Measurements from ENCODE around the gene PHLDB2. TPM values are rescaled to one million over a fixed set of nuclear protein-coding genes. Genes with fewer than 3 reads are reported as not detected.
"Not testable (repeated sequence)": the region's sequence is repeated elsewhere in the genome, so short reads cannot be mapped to it uniquely, and the experiment has no call there.

Gene PHLDB2
- 66.9 and 87.3 TPM in 2 replicates for total RNA-seq

DNA sequence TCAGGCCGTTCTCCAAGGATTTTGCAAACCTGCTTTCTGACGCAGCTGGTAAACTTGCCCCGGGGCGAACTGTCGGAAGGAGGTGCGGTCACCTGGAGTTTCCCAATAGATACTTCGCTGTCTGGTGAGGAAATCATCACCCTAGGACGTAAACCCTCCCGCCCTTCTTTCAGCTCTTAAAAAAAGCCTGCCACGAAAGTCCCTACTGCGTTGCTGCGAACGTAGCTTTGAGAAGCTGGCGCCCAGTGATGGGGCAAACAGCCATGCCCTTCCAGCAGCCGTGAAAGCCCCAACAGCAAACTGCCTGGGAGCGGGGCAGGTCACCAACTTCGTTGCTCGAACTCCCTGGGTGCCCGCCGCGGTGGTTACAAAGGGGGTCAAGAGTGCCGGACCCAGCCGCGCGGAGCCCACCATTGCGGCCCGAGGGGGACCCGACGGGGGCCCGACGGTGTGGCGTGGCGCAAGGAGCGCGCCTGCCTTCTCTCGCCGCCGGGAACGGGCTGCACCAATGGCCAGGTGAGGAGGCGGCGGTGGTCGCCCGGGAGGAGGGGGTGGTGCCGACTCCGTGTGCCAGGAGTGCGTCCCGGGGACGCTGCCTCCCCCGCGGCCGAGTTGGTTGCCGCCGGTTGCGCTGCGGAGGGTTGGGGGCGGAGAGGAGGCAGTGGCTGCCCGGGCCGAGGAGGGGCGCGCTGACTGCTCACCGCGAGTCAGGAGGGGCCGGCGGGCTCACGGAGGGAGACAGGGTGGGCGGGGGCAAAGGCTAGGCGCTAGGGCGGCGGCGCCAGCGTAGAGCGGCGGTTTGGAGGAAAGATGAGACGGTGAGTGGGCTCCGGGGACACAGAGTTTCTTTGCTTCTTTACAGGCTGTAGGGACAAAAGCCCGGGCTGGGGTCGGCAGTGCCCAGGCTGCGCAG lies at the start of gene PHLDB2:
TSS of gene PHLDB2 (plus strand) at position 205 of the 913 bp plus-strand sequence. CDS start 24,813 bp downstream, outside the sequence.
- DNase-seq (ENCODE audit: low read depth, low spot score): peak; percentile 46

DNA sequence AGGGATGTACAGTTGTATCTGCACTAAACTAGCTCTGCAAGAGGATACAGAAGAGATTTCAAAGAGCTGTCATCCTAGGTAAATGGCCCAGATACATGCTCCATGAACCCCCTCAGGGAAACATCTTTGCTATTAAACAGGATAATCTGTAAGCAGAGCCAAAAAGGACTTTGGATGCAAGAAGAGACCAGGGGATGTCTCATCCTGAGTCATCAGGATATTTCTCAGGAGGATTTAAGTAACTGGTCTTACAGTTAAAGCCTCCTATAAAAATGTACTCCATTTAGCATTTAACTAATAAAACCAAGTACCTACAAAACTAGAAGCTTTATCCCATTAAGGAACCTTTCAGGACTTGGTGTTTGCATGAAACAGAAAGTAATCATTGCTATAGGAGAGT lies 48.2 kb upstream of the PHLDB2 start:
- no peak for DNase-seq (ENCODE audit: low read depth, low spot score)

DNA sequence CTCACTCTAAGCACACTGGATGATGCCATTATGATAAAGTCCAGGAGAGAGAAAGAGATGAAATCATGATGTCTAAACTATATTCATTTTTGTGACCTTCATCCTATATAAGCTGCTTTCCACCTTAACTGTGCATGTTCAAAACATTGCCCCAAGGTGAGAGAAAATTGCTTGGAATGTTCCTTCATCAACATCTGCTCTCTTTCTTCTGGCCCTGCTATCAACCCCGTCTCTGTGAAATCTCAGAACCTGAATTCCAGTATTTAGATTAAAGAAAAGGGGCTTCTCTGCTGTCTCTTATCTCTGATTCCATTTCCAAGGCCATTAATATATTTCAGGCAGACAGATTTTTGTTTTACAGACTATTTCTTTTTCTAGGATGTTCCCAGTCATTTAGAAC lies 47.3 kb upstream of the PHLDB2 start:
- no peak for DNase-seq (ENCODE audit: low read depth, low spot score)

DNA sequence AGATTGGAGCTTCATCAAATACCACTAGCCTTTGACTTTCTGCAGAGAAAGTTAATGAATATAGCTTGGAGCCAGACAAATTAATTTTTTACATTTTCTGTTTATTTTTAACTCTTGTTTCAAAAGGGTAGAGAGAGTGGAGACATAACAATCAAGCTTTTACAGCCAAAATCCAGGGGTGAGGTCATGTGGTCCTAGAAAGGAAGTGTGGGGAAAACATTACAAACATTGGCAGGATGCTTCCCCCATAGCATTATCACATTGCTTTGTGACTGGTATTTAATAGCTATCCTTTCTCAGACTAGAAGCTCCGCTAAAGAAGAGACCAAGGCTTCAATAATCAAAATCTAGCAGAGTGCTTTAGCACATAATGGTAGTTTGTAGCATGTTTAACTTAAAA lies 46.4 kb upstream of the PHLDB2 start:
- no peak for DNase-seq (ENCODE audit: low read depth, low spot score)

DNA sequence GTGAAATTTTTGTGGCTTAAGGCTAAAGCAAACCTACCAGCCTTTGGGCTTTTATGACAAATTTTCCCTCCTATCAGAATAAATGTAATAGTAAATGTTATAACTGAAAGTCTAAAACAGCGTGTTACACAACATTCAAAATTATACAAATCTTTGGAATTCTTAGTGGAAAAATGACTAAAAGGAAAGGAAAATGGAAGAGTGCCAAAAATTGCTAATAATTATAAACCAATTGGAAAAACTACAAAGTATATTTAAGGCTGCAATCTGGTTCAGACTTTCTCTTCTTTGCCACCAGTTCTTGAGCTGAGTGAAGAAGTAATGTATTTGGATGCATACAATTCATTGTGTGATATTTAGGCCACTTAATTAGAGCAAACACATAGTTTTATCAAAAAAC lies 45.6 kb upstream of the PHLDB2 start:
- no peak for DNase-seq (ENCODE audit: low read depth, low spot score)

DNA sequence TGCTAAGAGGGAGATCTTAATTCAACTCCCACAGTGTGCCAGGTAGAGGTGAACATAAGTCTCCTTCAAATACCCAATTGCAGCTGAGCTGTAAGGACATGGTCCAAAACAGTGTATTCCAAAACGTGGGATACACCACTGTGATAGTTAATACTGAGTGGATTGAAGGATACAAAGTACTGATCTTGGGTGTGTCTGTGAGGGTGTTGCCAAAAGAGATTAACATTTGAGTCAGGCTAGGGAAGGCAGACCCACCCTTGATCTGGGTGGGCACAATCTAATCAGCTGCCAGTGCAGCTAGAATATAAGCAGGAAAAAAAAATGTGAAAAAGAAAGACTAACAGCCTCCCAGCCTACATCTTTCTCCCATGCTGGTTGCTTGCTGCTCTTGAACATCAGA lies 45.1 kb upstream of the PHLDB2 start:
- no peak for DNase-seq (ENCODE audit: low read depth, low spot score)

DNA sequence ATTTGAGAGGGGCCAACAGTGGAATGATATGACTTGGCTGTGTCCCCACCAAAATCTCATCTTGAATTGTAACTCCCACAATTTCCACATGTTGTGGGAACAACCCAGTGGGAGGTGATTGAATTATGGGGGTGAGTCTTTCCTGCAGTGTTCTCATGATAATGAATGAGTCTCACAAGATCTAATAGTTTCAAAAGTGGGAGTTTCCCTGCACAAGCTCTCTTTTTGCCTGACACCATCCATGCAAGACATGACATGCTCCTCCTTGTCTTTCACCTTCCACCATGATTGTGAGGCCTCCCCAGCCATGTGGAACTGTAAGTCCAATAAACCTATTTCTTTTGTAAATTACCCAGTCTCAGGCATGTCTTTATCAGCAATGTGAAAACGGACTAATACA lies 42.3 kb upstream of the PHLDB2 start:
- DNase-seq (ENCODE audit: low read depth, low spot score): not testable (repeated sequence)

DNA sequence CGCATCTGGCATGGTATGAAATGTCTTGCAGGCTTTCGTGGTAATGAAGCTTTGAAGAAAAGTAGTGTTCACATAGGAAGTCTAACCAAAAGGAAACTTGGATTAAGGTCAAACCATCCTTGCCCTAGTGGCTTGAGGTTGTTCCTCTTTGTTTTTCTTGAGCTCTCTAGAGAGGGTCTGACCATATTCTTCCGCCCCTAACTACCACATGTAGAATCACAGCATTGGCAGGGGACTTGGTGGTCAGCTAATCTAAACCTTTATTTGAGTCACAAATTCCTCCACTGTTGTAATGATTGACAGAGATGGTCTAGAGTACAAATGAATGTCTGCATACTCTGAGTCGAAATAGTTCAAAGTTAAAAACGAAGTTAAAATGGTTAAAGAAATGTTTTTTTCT lies 39.1 kb upstream of the PHLDB2 start:
- no peak for DNase-seq (ENCODE audit: low read depth, low spot score)

DNA sequence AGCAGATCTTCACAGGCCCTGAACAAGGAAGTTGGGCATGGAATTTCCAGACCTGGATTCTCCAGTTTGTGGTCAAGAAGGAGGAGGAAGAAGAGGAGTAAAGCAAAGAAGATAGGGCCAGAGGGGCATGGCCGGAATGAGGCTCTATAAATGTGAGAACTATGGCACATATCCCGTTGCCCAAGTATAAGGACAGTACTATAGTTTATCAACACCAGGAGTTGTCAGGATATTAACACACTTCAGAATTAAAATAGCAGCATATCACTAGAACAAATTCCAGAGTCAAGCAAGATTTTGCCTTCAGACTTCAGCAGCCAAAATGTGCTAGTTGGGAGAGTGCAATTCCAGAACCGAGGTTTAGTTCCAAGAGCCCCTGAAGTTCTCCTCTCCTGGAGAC lies 38.4 kb upstream of the PHLDB2 start:
- DNase-seq (ENCODE audit: low read depth, low spot score): no peak

DNA sequence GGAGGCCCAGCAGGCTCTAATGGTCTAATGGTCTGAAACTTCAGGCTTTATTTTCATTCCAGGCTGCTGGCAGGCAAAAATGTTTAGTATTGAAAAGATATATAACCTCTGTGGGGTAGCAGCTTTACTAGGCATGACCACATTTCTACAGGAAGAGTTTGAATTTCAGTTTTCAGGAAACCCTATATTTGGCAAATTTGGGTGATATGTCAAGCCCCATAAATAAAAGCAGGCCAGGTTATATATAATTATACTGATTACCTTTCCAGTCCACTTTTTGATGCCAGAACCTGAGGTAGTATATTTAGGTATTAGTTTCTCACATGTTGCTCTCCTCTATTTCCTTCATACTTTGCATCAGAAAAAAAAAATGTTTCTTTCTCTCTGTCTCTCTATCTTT lies 37.2 kb upstream of the PHLDB2 start:
- no peak for DNase-seq (ENCODE audit: low read depth, low spot score)

DNA sequence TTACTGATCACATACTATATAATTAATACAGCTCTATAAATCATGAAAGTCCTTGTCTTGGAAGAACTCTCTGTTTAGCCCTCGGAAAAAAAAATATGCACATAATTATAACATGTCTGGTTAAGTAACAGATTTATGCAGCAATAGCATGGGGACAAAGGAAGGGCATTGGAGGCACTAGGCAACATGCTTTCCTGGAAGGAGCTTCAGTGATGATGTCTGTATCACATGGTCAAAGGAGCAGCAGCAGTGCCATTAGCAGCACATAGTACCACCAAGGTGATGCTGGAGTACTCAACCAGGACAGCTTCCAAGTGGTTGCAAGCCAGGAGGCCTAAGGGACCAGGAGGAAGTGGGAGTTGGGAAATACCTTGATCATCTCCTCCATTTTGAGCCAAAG lies 36.3 kb upstream of the PHLDB2 start:
- no peak for DNase-seq (ENCODE audit: low read depth, low spot score)

DNA sequence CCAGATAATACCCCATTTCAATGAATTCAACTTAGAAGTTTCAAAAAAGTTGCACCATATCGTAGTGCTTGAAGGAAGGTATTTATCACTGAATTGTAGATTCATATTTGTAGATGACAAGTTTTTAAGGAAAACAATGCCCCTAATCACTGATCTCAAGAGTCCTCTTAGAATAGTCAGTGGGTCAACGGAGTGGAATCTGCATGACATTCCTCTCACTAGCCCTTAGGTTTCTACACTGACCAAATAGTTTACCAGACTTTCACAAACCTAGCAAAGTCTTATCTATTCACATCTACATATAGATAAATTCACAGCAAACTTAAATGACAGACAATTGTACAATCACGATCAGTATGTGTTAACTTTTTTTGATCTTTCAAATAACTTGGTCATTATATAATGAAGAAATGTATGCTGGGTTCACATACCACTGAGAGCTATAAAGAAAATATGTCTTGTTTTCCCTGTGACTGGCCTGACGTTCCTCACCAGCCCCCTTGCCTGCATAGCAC lies 35.7 kb upstream of the PHLDB2 start:
- DNase-seq (ENCODE audit: low read depth, low spot score): no peak

DNA sequence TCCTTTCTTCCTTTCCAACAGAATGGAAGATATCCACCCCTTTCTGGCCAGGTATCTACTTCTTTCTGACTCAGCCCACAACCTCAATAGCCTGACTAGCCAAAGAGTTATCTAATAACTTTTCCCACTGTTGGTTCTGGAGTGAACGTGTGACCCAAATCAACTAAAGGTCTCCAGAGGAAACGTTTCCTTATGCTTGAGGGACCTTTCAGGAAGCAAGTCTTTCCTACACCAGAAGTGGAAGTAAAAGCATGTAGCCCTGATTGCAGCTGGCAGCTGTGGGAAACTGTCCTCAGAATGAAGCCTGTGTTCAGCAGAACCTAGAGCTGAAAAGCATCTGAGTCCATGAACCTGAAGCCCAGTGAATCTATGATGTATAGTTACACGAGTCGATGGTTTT lies 34.7 kb upstream of the PHLDB2 start:
- no peak for DNase-seq (ENCODE audit: low read depth, low spot score)

DNA sequence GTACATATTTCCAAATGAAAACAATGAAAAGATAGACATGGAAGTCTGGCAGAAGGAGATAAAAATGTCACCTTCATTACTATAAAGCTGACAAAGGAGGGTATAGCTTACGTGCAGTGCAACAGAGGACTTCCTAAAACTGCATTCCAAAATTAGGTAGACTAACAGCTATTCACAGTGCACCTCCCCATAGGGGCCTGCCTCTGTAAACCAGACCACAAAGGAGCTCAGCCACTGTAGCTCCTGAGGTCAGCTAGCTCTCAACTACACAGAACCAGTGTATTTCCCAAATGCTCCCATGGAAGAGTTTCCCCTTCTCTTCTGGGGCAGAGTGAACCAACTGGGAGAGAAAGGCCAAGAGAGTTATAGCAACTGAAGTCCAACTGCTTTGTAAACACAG lies 31.2 kb upstream of the PHLDB2 start:
- no peak for DNase-seq (ENCODE audit: low read depth, low spot score)

DNA sequence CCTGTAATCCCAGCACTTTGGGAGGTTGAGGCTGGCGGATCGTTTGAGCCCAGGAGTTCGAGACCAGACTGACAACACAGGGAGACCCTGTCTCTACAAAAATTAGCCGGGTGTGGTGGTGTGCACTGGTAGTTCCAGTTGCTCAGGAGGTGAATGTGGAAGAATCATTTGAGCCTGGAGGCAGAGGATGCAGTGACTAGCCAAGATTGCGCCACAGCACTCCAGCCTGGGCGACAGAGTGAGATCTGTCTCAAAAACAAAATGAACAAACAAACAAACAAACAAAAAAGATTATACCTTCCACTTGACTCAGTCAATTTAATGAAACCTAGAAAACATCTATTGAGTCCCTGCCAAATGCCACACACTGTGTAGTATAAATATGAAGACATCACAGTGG lies 30.5 kb upstream of the PHLDB2 start:
- no peak for DNase-seq (ENCODE audit: low read depth, low spot score)

DNA sequence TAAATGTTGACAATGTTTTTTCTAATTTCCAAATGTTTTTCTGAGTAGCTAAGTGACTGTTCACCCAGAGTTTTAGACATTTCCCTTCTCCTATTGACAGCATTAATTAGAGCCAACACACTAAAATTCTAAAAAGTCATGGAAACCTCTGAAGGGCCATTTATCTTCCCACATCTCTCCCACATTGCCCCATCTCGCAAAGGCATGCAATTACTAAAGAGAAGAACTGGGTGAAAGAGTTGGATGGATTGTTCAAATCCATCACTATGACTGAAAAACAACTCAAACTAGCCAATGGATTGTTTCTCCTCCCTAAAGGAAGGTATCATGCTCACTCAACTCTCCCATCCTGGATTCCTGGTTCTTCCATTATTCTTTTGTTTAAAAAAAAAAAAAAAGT lies 30.0 kb upstream of the PHLDB2 start:
- no peak for DNase-seq (ENCODE audit: low read depth, low spot score)

DNA sequence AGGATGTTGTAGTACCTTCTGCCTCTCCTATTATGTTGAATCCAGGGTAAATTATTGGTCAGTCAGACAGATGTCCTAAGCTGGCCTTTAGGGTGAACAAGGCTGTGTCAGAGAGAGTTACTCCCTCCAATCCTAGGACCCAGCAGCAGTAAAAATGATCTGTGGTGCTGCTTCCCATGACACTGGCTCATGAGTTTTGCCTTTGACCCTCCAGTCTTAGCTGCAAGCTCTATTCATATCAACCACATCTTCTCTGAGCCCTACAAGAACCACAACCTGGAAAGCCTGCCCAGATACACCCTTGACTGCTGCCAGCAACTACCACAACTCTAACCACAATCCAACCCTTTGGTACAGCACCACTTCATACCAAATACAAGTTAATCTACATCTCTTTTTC lies 27.2 kb upstream of the PHLDB2 start:
- DNase-seq (ENCODE audit: low read depth, low spot score): no peak

DNA sequence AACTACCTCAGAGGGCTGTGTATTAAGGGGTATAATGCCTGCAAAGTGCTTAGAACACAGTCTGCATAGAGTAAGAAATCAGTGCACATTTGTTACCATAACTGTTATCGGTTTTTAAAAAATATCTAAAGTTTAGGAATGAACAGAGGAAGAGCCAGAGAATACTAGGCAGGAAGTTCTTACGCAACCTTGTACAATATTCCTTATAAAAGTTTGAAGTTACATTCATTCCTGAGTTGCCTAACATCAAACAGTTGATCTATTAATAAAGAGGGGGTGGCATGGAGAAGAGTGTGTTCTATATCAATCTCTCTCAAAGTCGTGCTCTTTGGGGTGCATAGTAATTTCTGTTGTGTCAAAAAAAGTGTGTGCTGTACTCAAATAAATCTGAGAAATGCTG lies 22.0 kb upstream of the PHLDB2 start:
- no peak for DNase-seq (ENCODE audit: low read depth, low spot score)

DNA sequence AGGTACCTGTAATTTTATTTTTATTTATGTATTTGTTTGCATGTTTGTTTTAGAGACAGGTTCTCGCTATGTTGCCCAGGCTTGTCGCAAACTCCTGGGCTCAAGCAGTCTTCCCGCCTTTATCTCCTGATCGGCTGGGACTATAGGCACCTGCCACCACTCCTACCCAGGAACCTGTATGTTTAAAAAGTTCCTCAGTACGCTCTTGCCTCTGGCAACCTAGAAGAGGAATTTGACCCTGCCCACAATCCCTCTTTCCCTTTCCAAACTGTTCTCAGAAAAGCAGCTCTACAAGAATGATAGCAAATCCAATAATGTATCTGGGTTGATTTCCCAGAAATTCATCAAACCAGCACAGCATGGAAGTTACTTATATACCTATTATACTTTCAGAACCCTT lies 20.9 kb upstream of the PHLDB2 start:
- DNase-seq (ENCODE audit: low read depth, low spot score): no peak

DNA sequence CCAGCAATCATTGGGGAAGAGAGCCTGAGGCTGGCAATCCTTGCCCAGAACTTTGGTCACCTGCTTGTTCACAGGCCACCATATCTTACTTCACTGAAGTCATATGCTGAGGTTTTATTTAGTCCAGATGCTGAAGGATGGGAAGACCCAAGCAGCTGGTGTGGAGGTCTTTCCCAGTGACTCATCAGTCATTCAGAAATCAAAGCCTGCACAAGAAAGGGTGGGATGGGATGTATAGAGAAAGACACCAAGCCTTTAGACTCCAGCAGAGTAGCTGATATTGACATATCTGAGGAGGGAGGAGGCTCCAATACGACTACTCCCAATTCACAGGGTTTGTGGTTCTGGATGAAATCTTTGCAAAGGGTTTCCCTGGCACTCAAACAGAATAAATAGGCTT lies 13.0 kb upstream of the PHLDB2 start:
- DNase-seq (ENCODE audit: low read depth, low spot score): no peak

DNA sequence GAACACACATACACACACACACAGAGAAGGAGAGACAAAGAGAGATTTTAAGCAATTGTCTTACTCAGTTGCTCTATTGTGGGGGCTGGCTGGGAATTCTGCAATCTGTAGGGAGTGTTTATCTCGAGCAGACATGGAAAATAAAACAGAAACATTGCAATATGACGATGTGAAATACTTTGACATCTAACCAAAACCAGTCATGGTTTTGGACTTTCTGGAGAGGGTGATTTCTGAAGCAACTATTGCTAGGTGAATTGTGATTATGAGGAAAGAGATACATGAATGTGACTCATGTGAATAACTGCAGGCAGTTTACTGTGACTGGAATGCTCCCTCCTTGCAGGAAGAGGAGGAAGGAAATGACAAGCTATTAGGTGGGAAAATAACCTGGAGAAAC lies 12.3 kb upstream of the PHLDB2 start:
- DNase-seq (ENCODE audit: low read depth, low spot score): peak; percentile 68

DNA sequence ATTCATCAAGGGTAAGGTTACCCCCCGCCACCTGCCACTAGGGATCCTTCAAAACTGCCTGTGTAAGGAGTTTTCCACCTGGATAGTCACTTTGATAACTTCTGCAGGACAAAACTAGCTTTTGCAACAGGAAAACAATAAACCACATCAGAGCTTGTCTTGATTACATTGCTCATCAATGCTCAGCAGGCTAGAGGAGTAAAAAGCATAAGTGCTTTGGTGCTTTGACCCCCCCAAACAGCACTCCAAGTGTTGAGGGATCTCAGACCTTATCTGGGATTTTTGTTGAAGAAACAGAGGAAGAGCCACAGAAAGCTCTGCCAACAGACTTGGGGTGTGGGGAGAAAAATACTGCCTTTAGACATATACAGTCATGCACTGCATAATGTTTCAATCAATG lies 10.8 kb upstream of the PHLDB2 start:
- DNase-seq (ENCODE audit: low read depth, low spot score): no peak

DNA sequence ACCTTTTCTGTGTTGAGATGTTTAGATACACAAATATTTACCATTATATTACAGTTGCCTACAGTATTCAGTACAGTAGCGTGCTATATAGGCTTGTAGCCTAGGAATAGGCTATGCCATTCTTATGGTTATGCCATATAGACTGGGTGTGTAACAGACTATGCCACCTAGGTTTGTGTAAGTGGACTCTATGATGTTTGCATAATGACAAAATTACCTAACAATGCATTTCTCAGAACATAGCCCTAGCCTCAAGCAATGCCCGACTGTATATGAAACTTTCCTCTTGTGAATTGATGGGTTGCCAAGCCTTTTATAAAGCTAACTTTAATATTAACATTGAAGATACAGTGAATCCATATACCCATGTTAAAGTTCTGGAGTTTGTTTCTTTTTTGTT lies 10.3 kb upstream of the PHLDB2 start:
- no peak for DNase-seq (ENCODE audit: low read depth, low spot score)

Data from pulmonary artery endothelial cell (primary cell).